Measurements from ENCODE around the gene OOSP1.

- no peak for TF ChIP-seq CTCF (IDR thresholded peaks at IDR 0.05; ENCODE audit: extremely low read depth in 1 of 2, insufficient read depth in 1 of 2, low read depth in 1 of 2, low read length in 2 of 2)
- TF ChIP-seq EZH2 (IDR thresholded peaks at IDR 0.05; ENCODE audit: borderline replicate concordance, low read depth, low read length, severe bottlenecking): no peak
- TF ChIP-seq POLR2AphosphoS5 (IDR thresholded peaks at IDR 0.05; ENCODE audit: insufficient read depth, low read depth, low read length): no peak
- no peak for TF ChIP-seq POLR2A (IDR thresholded peaks at IDR 0.05; ENCODE audit: low read depth, low read length)
- TF ChIP-seq, protein P1, sequence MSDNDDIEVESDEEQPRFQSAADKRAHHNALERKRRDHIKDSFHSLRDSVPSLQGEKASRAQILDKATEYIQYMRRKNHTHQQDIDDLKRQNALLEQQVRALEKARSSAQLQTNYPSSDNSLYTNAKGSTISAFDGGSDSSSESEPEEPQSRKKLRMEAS (IDR thresholded peaks at IDR 0.05; ENCODE audit: insufficient read depth, insufficient read length): no peak
- TF ChIP-seq MYC (IDR thresholded peaks at IDR 0.05; ENCODE audit: low read depth, low read length): no peak
- no peak for TF ChIP-seq JUN (IDR thresholded peaks at IDR 0.05; ENCODE audit: borderline replicate concordance, insufficient read depth, insufficient read length, low read depth)
- TF ChIP-seq GATA2 (IDR thresholded peaks at IDR 0.05; ENCODE audit: insufficient read depth, insufficient read length, low read depth, low read length): no peak
Measured at GRCh38 chr11:59967677-59968394, 29.6 kb downstream of the OOSP1 start.

All from endothelial cell of umbilical vein (primary cell).